Uterus (tissue), 2 donors: ENCODE measurements around the gene MOB2.

Experiments
- POLR2A ChIP-seq, 2 donors: fragments of 450-650 bp; IDR thresholded peaks; one replicate each; pipeline ENCODE4 v1.6.1; 2016; ENCODE audit warnings: antibody characterized with exemption in 2 of 2, mild to moderate bottlenecking in 1 of 2, moderate library complexity in 1 of 2
- TF ChIP-seq, protein P1 (sequence below), 4 experiments: fragments of 200-600 bp in 2 of 4; fragments of 450-650 bp in 2 of 4; sonication (generic) in 2 of 4; IDR thresholded peaks; one replicate each; pipeline ENCODE4 v1.5.1; 2016 to 2019; ENCODE audit warnings: antibody characterized with exemption in 4 of 4, mild to moderate bottlenecking in 2 of 4, moderate library complexity in 1 of 4

DNA sequence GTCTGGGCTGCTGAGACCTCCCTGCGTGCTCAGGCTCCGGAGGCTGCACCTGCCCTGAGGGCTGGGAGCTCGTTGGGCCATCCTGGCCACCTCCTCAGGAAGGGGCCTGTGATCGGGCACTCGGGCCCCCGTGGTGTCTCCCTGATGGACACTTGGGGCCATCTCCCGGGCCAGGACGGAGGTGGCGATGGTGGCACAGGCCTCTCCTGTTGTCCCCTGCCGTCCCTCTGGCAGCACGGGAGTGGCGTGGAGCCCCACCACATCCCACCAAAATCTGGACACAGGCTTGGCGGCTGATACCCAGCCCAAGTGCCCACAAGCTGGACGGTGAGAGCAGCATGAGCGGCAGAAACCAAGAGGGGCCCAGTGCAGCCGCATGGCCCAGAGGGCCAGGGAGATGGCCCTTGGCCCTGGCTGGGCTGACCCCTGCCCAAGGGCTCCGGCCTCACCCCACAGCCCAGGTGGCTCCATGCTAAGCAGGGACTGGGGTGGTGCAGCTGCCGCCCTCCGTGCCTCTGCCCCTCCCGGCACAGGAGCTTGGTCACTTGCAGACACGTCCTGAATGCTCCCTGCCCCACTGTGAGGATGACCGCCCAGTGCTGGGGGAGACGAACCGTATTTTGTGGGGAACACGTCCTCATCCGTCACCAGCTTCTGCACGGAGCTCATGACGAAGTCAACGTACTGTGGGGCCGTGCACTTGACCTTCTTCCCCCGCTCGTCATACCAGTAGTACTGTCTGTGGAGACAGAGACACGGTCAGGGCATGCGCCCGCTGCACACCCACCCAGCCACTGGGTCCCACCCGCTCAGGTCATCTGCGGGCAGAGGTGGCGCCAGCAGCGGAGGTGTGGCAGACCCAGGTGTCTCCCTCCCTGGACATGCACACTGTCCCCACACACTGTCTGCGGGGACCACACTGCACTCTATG lies 15.6 kb downstream of the MOB2 start:
- no peak for TF ChIP-seq POLR2A (IDR thresholded peaks at IDR 0.05)
- TF ChIP-seq, protein P1, sequence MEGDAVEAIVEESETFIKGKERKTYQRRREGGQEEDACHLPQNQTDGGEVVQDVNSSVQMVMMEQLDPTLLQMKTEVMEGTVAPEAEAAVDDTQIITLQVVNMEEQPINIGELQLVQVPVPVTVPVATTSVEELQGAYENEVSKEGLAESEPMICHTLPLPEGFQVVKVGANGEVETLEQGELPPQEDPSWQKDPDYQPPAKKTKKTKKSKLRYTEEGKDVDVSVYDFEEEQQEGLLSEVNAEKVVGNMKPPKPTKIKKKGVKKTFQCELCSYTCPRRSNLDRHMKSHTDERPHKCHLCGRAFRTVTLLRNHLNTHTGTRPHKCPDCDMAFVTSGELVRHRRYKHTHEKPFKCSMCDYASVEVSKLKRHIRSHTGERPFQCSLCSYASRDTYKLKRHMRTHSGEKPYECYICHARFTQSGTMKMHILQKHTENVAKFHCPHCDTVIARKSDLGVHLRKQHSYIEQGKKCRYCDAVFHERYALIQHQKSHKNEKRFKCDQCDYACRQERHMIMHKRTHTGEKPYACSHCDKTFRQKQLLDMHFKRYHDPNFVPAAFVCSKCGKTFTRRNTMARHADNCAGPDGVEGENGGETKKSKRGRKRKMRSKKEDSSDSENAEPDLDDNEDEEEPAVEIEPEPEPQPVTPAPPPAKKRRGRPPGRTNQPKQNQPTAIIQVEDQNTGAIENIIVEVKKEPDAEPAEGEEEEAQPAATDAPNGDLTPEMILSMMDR (IDR thresholded peaks at IDR 0.05): no peak
